CD14-positive monocyte (primary cell): ENCODE data around the gene SULT1A2. TPM values are rescaled to one million over a fixed set of nuclear protein-coding genes. Genes with fewer than 3 reads are reported as not detected.

Source experiments
- DNase-seq, 3 donors: peaks; one replicate each; pipeline ENCODE4 v3.0.0-alpha.2; 2011 to 2022
- H2AFZ ChIP-seq: 2 replicates; pipeline ENCODE4 v1.6.0; 2012; ENCODE audit warnings: mild to moderate bottlenecking, low read depth, low read length, inconsistent platforms; ENCODE audit not compliant: insufficient read depth, poor library complexity, severe bottlenecking
- H3K27ac ChIP-seq, 2 donors: 1 replicate in 1 of 2; 2 replicates in 1 of 2; pipeline ENCODE4 v1.5.1; 2012 to 2013; ENCODE audit warnings: low read length in 2 of 2, control low read depth in 1 of 2, inconsistent platforms in 1 of 2, low read depth in 1 of 2, mild to moderate bottlenecking in 1 of 2
- H3K27me3 ChIP-seq, 2 donors: one replicate each; pipeline versions ENCODE4 v1.6.0 to v1.6.1; 2011 to 2013; ENCODE audit warnings: low read length in 2 of 2; ENCODE audit not compliant: control insufficient read depth in 2 of 2, insufficient read depth in 2 of 2
- H3K36me3 ChIP-seq, 2 donors: replicated peaks in 1 of 2; 1 replicate in 1 of 2; 2 replicates in 1 of 2; pipeline versions ENCODE4 v1.5.1 to v1.6.1; 2012 to 2013; ENCODE audit warnings: low read length in 2 of 2, control low read depth in 1 of 2, inconsistent platforms in 1 of 2, mild to moderate bottlenecking in 1 of 2; ENCODE audit not compliant: insufficient read depth in 2 of 2, control insufficient read depth in 1 of 2
- H3K4me1 ChIP-seq, 2 donors: 1 replicate in 1 of 2; 2 replicates in 1 of 2; pipeline versions ENCODE4 v1.5.1 to v1.6.1; 2012 to 2013; ENCODE audit warnings: low read length in 2 of 2, control low read depth in 1 of 2, inconsistent platforms in 1 of 2, mild to moderate bottlenecking in 1 of 2, moderate library complexity in 1 of 2; ENCODE audit not compliant: insufficient read depth in 2 of 2, control insufficient read depth in 1 of 2
- H3K4me2 ChIP-seq: replicated peaks from 2 replicates; pipeline ENCODE3; 2012; ENCODE audit warnings: low read length, moderate library complexity, mild to moderate bottlenecking; ENCODE audit not compliant: poor library complexity, severe bottlenecking; ENCODE audit errors: extremely low read depth
- H3K4me3 ChIP-seq, 3 experiments: fragments of 200-600 bp in 1 of 3; sonication (generic) in 1 of 3; replicated peaks in 1 of 3; 1 replicate in 2 of 3; 2 replicates in 1 of 3; pipeline ENCODE4 v1.5.1; 2011 to 2013; ENCODE audit warnings: low read length in 3 of 3, mild to moderate bottlenecking in 3 of 3, control low read depth in 2 of 3, low read depth in 2 of 3, inconsistent platforms in 1 of 3, moderate library complexity in 1 of 3
- H3K79me2 ChIP-seq: 2 replicates; pipeline ENCODE4 v1.6.0; 2012; ENCODE audit warnings: mild to moderate bottlenecking, control low read depth, inconsistent platforms, low read length, moderate library complexity; ENCODE audit not compliant: insufficient read depth
- H3K9ac ChIP-seq: 2 replicates; pipeline ENCODE4 v1.6.0; 2017; ENCODE audit warnings: low read length, mild to moderate bottlenecking; ENCODE audit not compliant: insufficient read depth, poor library complexity, severe bottlenecking
- H3K9me3 ChIP-seq, 2 donors: replicated peaks in 1 of 2; 1 replicate in 1 of 2; 2 replicates in 1 of 2; pipeline versions ENCODE4 v1.5.1 to v1.6.1; 2012 to 2013; ENCODE audit warnings: low read length in 2 of 2, control low read depth in 1 of 2; ENCODE audit not compliant: control insufficient read depth in 1 of 2, insufficient read depth in 1 of 2
- H4K20me1 ChIP-seq: 2 replicates; pipeline ENCODE4 v1.6.0; 2012; ENCODE audit warnings: mild to moderate bottlenecking, low read length, control low read depth, moderate library complexity; ENCODE audit not compliant: insufficient read depth
- H3K27ac Mint-ChIP-seq, 7 donors: one replicate each; pipeline ENCODE4 v1.8.0; 2020; ENCODE audit warnings: mild to moderate bottlenecking in 7 of 7, mixed read lengths in 7 of 7, moderate library complexity in 6 of 7, inconsistent platforms in 2 of 7
- H3K27me3 Mint-ChIP-seq, 3 donors: one replicate each; pipeline ENCODE4 v1.8.0; 2021 to 2022; ENCODE audit warnings: low read depth in 3 of 3, mild to moderate bottlenecking in 3 of 3, mixed read lengths in 3 of 3, moderate library complexity in 3 of 3, inconsistent platforms in 1 of 3
- H3K36me3 Mint-ChIP-seq, 2 donors: one replicate each; pipeline ENCODE4 v1.8.0; 2020; ENCODE audit warnings: mixed read lengths in 2 of 2, inconsistent platforms in 1 of 2, mild to moderate bottlenecking in 1 of 2
- H3K4me1 Mint-ChIP-seq: one replicate; pipeline ENCODE4 v1.8.0; 2020; ENCODE audit warnings: mild to moderate bottlenecking, mixed read lengths
- H3K4me3 Mint-ChIP-seq, 2 donors: one replicate each; pipeline ENCODE4 v1.8.0; 2020; ENCODE audit warnings: mild to moderate bottlenecking in 2 of 2, mixed read lengths in 2 of 2, moderate library complexity in 1 of 2
- H3K9me3 Mint-ChIP-seq, 7 donors: one replicate each; pipeline ENCODE4 v1.8.0; 2020 to 2022; ENCODE audit warnings: mixed read lengths in 7 of 7, mild to moderate bottlenecking in 6 of 7, moderate library complexity in 6 of 7, inconsistent platforms in 2 of 7
- CTCF ChIP-seq: fragments of 200-600 bp; IDR thresholded peaks from one replicate; pipeline ENCODE4 v1.8.0; 2022; ENCODE audit warnings: antibody characterized with exemption, mild to moderate bottlenecking
- WGBS: methylation state at CpG from one replicate; pipeline ENCODE4 v1.1.5; 2013; ENCODE audit warnings: missing lambda C conversion rate; ENCODE audit not compliant: insufficient coverage; 5-methylcytosine and 5-hydroxymethylcytosine counted together
- intact Hi-C, 2 donors: fragments of 100-400 bp; cut with micrococcal nuclease; formaldehyde crosslinking; loops; one replicate each; pipeline versions ENCODE4 v1.15.0 to v1.15.1; 2023
- polyA plus RNA-seq, 3 donors: library from polyadenylated mRNA; depleted of rRNA in 1 of 3; unstranded in 2 of 3; stranded (reverse) in 1 of 3; fragments of 300-500 nt in 2 of 3; fragments of >200 nt in 1 of 3; fragmentation: Illumina TruSeq in 2 of 3; gene quantifications; 1 replicate in 2 of 3; 2 replicates in 1 of 3; pipeline ENCODE4 v1.2.3, GENCODE V29; 2012 to 2021

Gene SULT1A2
- polyA plus RNA-seq, 3 donors: 1.1 to 4.6 TPM; not detected in 1

GRCh38 chr16:28544998-28545397, 51.9 kb downstream of the SULT1A2 start:
- H3K9me3 Mint-ChIP-seq: no peaks in the 10 kb centered on the region
- intact Hi-C loops: loop anchor here in 1 of 2 donors (5.0 kb wide), 1 partner anchor 48 kb away; no protein-coding TSS in a partner anchor
- H3K27ac Mint-ChIP-seq: peak overlapping the region in 1 of 7 donors; percentile 30

GRCh38 chr16:28543072-28543471, 53.8 kb downstream of the SULT1A2 start:
- TF ChIP-seq CTCF: no peak
- peak; percentile 86 to 92 (median 90) for DNase-seq
- H3K4me2 ChIP-seq: peak overlapping the region; percentile 63

More at GRCh38 chr16:28544998-28545397, 51.9 kb downstream of the SULT1A2 start:
- H3K9ac ChIP-seq: no peak overlapping the region
- H3K27ac ChIP-seq: no peak overlapping the region
- Mint-ChIP-seq H3K36me3 (no peaks in the 10 kb centered on the region), H3K27me3 (peaks cover 1 to 7% (median 2%) of the 10 kb centered on the region in 3 donors), H3K4me3 (no peak overlapping the region), H3K4me1 (peaks cover 38% of the 10 kb centered on the region)
- no CpG with 5 or more reads among the region's 3 CpGs for WGBS
- peaks cover 28 to 38% of the 10 kb centered on the region in 2 donors for H3K4me1 ChIP-seq
- TF ChIP-seq CTCF: no peak
- H3K4me3 ChIP-seq: no peak overlapping the region
- H3K9me3 ChIP-seq: no peaks in the 10 kb centered on the region
- no peaks in the 10 kb centered on the region for H3K36me3 ChIP-seq
- no peak overlapping the region for H2AFZ ChIP-seq
- H3K4me2 ChIP-seq: no peak overlapping the region
- no peaks in the 10 kb centered on the region for H3K79me2 ChIP-seq
- no peaks in the 10 kb centered on the region for H4K20me1 ChIP-seq
- no peak for DNase-seq
- no peaks in the 10 kb centered on the region for H3K27me3 ChIP-seq

More at GRCh38 chr16:28543072-28543471, 53.8 kb downstream of the SULT1A2 start:
- Histone ChIP-seq H3K36me3 (no peaks in the 10 kb centered on the region), H3K9me3 (no peaks in the 10 kb centered on the region), H3K4me1 (peaks cover 30 to 46% of the 10 kb centered on the region in 2 donors), H3K27me3 (no peaks in the 10 kb centered on the region), H3K79me2 (no peaks in the 10 kb centered on the region), H3K4me3 (peak overlapping the region in 2 of 3 experiments; percentile 10 to 55), H3K27ac (peak overlapping the region; percentile 70 to 95), H2AFZ (peak overlapping the region; percentile 23), H3K9ac (peak overlapping the region; percentile 55), H4K20me1 (no peaks in the 10 kb centered on the region)
- Mint-ChIP-seq H3K4me3 (peak overlapping the region; percentile 63 to 87), H3K27ac (peak overlapping the region; percentile 96 to 99 (median 99)), H3K9me3 (no peaks in the 10 kb centered on the region), H3K4me1 (peaks cover 46% of the 10 kb centered on the region), H3K27me3 (peaks cover 1 to 3% (median 2%) of the 10 kb centered on the region in 3 donors), H3K36me3 (no peaks in the 10 kb centered on the region)
- intact Hi-C loops: no loop called here
- WGBS: 0% methylated on average over 1 of the region's 7 CpGs
